ENCODE results near the gene CELF4. TPM values are rescaled to one million over a fixed set of nuclear protein-coding genes. Genes with fewer than 3 reads are reported as not detected.

CELF4 gene
- total and polyA plus RNA-seq, 10 of the 15 experiments (the other 5 are each of a cell fraction or from before 2014, with no cell fraction given): 0.03 to 0.32 TPM; not detected in 8

GRCh38 chr18:37458697-37459096, 106.9 kb downstream of the CELF4 start:
- no peaks in the 10 kb centered on the region for H3K4me1 ChIP-seq (ENCODE audit: control insufficient read depth, insufficient read depth, low read length)
- no peak overlapping the region for H3K27ac ChIP-seq (ENCODE audit: control insufficient read depth, insufficient read depth)
- POLR2A ChIA-PET: no interaction called here
- in situ Hi-C loops (cut with MboI) (no loop called here), intact Hi-C loops (cut with micrococcal nuclease; ENCODE audit: unreplicated experiment) (no loop called here)
- peaks cover 0 to 7% of the 10 kb centered on the region in 2 experiments; a peak in 2 of 4 replicates for H3K27me3 ChIP-seq (replicated peaks in 1 of 2; ENCODE audit: control insufficient read depth in 2 of 2, insufficient read depth in 2 of 2, low read length in 1 of 2)
- no peak for ATAC-seq
- no TSS peak for BruUV-seq (replicated peaks)
- no peak for FAIRE-seq
- DNase-seq (ENCODE audit: low read depth, low spot score): no peak
- H3K9ac ChIP-seq (ENCODE audit: control insufficient read depth, insufficient read depth, low read length): no peak overlapping the region
- RAD21 ChIA-PET (ENCODE audit: unreplicated experiment): no interaction called here
- no peaks in the 10 kb centered on the region for H3K9me3 ChIP-seq (replicated peaks; ENCODE audit: control insufficient read depth, insufficient read depth, low read length)
- no peaks in the 10 kb centered on the region for H3K36me3 ChIP-seq (ENCODE audit: control insufficient read depth in 2 of 2, insufficient read depth in 2 of 2, low read length in 1 of 2)
- SMC1A ChIA-PET (ENCODE audit: uncharacterized antibody, unreplicated experiment): no interaction called here
- H3K79me2 ChIP-seq (ENCODE audit: control insufficient read depth, insufficient read depth, low read length): no peaks in the 10 kb centered on the region
- no peak overlapping the region for H3K4me2 ChIP-seq (ENCODE audit: control insufficient read depth, insufficient read depth)
- H4K20me1 ChIP-seq (ENCODE audit: control insufficient read depth, insufficient read depth): no peaks in the 10 kb centered on the region
- H2AFZ ChIP-seq (ENCODE audit: control insufficient read depth, low read depth, low read length): no peak overlapping the region
- H3K4me3 ChIP-seq: no peak overlapping the region
- CTCF ChIA-PET: interaction anchor here (1.0 kb wide), 1 partner anchor 9 kb away, joined by 3 read pairs; no protein-coding TSS in a partner anchor
- 22% methylated on average over 6 of the region's 6 CpGs for WGBS (ENCODE audit: insufficient coverage, insufficient replicate concordance, low lambda C conversion rate, missing lambda C conversion rate)
- no peak for TF ChIP-seq HDAC6 (IDR thresholded peaks at IDR 0.05; ENCODE audit: unreplicated experiment)
- TF ChIP-seq, protein P1, sequence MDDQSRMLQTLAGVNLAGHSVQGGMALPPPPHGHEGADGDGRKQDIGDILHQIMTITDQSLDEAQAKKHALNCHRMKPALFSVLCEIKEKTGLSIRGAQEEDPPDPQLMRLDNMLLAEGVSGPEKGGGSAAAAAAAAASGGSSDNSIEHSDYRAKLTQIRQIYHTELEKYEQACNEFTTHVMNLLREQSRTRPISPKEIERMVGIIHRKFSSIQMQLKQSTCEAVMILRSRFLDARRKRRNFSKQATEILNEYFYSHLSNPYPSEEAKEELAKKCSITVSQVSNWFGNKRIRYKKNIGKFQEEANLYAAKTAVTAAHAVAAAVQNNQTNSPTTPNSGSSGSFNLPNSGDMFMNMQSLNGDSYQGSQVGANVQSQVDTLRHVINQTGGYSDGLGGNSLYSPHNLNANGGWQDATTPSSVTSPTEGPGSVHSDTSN (IDR thresholded peaks at IDR 0.05; ENCODE audit: insufficient replicate concordance, low read depth, low read length): no peak
- TF ChIP-seq MTA3 (IDR thresholded peaks at IDR 0.05; ENCODE audit: borderline replicate concordance, low read length): no peak
- no peak for TF ChIP-seq CHD4 (IDR thresholded peaks at IDR 0.05)
- no peak for TF ChIP-seq FOXK2 (IDR thresholded peaks at IDR 0.05)
- TF ChIP-seq, protein P2, sequence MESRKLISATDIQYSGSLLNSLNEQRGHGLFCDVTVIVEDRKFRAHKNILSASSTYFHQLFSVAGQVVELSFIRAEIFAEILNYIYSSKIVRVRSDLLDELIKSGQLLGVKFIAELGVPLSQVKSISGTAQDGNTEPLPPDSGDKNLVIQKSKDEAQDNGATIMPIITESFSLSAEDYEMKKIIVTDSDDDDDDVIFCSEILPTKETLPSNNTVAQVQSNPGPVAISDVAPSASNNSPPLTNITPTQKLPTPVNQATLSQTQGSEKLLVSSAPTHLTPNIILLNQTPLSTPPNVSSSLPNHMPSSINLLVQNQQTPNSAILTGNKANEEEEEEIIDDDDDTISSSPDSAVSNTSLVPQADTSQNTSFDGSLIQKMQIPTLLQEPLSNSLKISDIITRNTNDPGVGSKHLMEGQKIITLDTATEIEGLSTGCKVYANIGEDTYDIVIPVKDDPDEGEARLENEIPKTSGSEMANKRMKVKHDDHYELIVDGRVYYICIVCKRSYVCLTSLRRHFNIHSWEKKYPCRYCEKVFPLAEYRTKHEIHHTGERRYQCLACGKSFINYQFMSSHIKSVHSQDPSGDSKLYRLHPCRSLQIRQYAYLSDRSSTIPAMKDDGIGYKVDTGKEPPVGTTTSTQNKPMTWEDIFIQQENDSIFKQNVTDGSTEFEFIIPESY (IDR thresholded peaks at IDR 0.05): no peak
- TF ChIP-seq KDM1A (IDR thresholded peaks at IDR 0.05; ENCODE audit: borderline replicate concordance): no peak
- no peak for TF ChIP-seq BRCA1 (IDR thresholded peaks at IDR 0.05; ENCODE audit: low read depth, low read length)
- TF ChIP-seq HDAC2 (IDR thresholded peaks at IDR 0.05): no peak
- no peak for TF ChIP-seq RELB (IDR thresholded peaks at IDR 0.05; ENCODE audit: low read depth)
- no peak for TF ChIP-seq RFX5 (IDR thresholded peaks at IDR 0.05; ENCODE audit: low read depth, low read length)
- TF ChIP-seq, protein P3, sequence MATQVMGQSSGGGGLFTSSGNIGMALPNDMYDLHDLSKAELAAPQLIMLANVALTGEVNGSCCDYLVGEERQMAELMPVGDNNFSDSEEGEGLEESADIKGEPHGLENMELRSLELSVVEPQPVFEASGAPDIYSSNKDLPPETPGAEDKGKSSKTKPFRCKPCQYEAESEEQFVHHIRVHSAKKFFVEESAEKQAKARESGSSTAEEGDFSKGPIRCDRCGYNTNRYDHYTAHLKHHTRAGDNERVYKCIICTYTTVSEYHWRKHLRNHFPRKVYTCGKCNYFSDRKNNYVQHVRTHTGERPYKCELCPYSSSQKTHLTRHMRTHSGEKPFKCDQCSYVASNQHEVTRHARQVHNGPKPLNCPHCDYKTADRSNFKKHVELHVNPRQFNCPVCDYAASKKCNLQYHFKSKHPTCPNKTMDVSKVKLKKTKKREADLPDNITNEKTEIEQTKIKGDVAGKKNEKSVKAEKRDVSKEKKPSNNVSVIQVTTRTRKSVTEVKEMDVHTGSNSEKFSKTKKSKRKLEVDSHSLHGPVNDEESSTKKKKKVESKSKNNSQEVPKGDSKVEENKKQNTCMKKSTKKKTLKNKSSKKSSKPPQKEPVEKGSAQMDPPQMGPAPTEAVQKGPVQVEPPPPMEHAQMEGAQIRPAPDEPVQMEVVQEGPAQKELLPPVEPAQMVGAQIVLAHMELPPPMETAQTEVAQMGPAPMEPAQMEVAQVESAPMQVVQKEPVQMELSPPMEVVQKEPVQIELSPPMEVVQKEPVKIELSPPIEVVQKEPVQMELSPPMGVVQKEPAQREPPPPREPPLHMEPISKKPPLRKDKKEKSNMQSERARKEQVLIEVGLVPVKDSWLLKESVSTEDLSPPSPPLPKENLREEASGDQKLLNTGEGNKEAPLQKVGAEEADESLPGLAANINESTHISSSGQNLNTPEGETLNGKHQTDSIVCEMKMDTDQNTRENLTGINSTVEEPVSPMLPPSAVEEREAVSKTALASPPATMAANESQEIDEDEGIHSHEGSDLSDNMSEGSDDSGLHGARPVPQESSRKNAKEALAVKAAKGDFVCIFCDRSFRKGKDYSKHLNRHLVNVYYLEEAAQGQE (IDR thresholded peaks at IDR 0.05; ENCODE audit: low read depth, low read length): no peak
- TF ChIP-seq ATF3 (IDR thresholded peaks at IDR 0.05; ENCODE audit: borderline replicate concordance, extremely low read depth, low read depth, low read length): no peak
- no peak for TF ChIP-seq BMI1 (IDR thresholded peaks at IDR 0.05; ENCODE audit: borderline replicate concordance)
- TF ChIP-seq LARP7 (IDR thresholded peaks at IDR 0.05): no peak
- no peak for TF ChIP-seq RAD51 (IDR thresholded peaks at IDR 0.05)
- no peak for TF ChIP-seq MTA2 (IDR thresholded peaks at IDR 0.05; ENCODE audit: low read depth)

Data from GM12878 (cell line).